Activated CD4-positive, alpha-beta T cell treated with anti-CD3 and anti-CD28 coated beads, Interleukin-2, Interleukin-4, amounts not matched to agents 100 ng/mL and 50 ng/mL, durations not matched to agents 16 hours and 8 hours (primary cell): ENCODE data around the gene SUGP2.

Experiments
- DNase-seq: peaks from one replicate; pipeline ENCODE4 v3.0.0-alpha.2; 2020; ENCODE audit warnings: low spot score

The SUGP2 gene

GRCh38 chr19:19059018-19059836, 25.9 kb upstream of the SUGP2 start:
- no peak for DNase-seq

- no peak for DNase-seq
Observed at GRCh38 chr19:19057720-19058119, 24.4 kb upstream of the SUGP2 start.

- no peak for DNase-seq
Observed at GRCh38 chr19:19057317-19057716, 24.0 kb upstream of the SUGP2 start.

GRCh38 chr19:19056636-19057275, 23.4 kb upstream of the SUGP2 start:
- DNase-seq: no peak

- DNase-seq: no peak
Observed at GRCh38 chr19:19055701-19056100, 22.4 kb upstream of the SUGP2 start.

GRCh38 chr19:19054939-19055440, 21.7 kb upstream of the SUGP2 start:
- no peak for DNase-seq

- DNase-seq: no peak
Observed at GRCh38 chr19:19054315-19054938, 21.1 kb upstream of the SUGP2 start.

- peak; percentile 24 for DNase-seq
Observed at GRCh38 chr19:19053508-19054314, 20.4 kb upstream of the SUGP2 start.

GRCh38 chr19:19052921-19053320, 19.6 kb upstream of the SUGP2 start:
- DNase-seq: no peak

GRCh38 chr19:19051478-19052213, 18.3 kb upstream of the SUGP2 start:
- no peak for DNase-seq

GRCh38 chr19:19050731-19051130, 17.4 kb upstream of the SUGP2 start:
- DNase-seq: no peak

- DNase-seq: no peak
Observed at GRCh38 chr19:19050104-19050503, 16.8 kb upstream of the SUGP2 start.

- no peak for DNase-seq
Observed at GRCh38 chr19:19049406-19049805, 16.1 kb upstream of the SUGP2 start.

GRCh38 chr19:19043881-19044280, 10.6 kb upstream of the SUGP2 start:
- DNase-seq: no peak

- DNase-seq: no peak
Observed at GRCh38 chr19:19043481-19043880, 10.2 kb upstream of the SUGP2 start.

GRCh38 chr19:19042732-19043280, 9.5 kb upstream of the SUGP2 start:
- no peak for DNase-seq

- no peak for DNase-seq
Observed at GRCh38 chr19:19040417-19040816, 7.1 kb upstream of the SUGP2 start.

GRCh38 chr19:19039901-19040300, 6.6 kb upstream of the SUGP2 start:
- DNase-seq: peak; percentile 28

- peak; percentile 87 for DNase-seq
Observed at GRCh38 chr19:19034204-19034624, 897 bp upstream of the SUGP2 start.

GRCh38 chr19:19033176-19033425, 216 bp downstream of the SUGP2 start:
- no peak for DNase-seq

- peak; percentile 92 for DNase-seq
Observed at GRCh38 chr19:19032420-19033175, 719 bp downstream of the SUGP2 start.
